ENCODE data around the gene EXOC4.

EXOC4 gene

DNA sequence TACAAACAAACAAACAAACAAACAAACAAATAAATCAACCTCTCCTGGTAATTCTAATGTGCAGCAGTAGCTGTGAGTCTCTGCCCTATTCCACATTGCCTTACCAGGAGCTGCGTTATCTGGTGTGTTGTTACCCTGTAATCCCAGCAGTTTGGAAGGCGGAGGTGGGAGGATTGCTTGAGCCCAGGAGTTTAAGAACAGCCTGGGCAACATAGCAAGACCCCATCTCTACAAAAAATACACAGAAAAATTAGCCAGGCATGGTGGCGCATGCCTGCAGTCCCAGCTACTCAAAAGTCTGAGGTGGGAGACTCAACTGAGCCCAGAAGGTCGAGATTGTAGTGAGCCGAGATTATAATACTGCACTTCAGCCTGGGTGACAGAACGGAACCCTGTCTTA, 192.7 kb downstream of the EXOC4 start:
- no peak for TF ChIP-seq EZH2phosphoT487 (IDR thresholded peaks at IDR 0.05; ENCODE audit: borderline replicate concordance, low read length)
- TF ChIP-seq, protein P1, sequence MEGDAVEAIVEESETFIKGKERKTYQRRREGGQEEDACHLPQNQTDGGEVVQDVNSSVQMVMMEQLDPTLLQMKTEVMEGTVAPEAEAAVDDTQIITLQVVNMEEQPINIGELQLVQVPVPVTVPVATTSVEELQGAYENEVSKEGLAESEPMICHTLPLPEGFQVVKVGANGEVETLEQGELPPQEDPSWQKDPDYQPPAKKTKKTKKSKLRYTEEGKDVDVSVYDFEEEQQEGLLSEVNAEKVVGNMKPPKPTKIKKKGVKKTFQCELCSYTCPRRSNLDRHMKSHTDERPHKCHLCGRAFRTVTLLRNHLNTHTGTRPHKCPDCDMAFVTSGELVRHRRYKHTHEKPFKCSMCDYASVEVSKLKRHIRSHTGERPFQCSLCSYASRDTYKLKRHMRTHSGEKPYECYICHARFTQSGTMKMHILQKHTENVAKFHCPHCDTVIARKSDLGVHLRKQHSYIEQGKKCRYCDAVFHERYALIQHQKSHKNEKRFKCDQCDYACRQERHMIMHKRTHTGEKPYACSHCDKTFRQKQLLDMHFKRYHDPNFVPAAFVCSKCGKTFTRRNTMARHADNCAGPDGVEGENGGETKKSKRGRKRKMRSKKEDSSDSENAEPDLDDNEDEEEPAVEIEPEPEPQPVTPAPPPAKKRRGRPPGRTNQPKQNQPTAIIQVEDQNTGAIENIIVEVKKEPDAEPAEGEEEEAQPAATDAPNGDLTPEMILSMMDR (IDR thresholded peaks at IDR 0.05; ENCODE audit: low read depth, low read length, poor library complexity, severe bottlenecking), result no peak
- no peaks in the 10 kb centered on the region for H3K9me3 ChIP-seq (ENCODE audit: control insufficient read depth, insufficient read depth, low read length)
- no peaks in the 10 kb centered on the region for H3K79me2 ChIP-seq (ENCODE audit: control insufficient read depth, low read length)

DNA sequence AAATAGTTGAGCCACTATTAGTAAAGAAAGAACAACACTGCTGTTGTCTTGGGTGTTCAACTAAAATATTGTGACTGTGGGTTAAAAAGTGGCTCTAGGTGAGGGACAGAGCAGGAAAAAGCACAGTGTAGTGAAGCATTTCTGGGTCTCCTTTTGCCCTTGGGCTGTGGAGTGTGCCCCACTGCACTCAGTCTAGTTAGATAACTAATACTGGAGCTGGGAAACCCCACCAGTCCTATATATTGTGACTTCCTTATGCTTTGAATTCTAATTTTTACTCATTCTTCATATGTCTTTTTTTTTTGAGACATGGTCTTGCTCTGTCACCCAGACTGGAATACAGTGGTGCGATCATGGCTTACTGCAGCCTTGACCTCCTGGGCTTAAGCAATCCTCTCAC, 195.1 kb downstream of the EXOC4 start:
- Histone ChIP-seq H3K4me2 (ENCODE audit: low read length) (no peak overlapping the region), H3F3A (ENCODE audit: control insufficient read depth, insufficient read depth) (no peaks in the 10 kb centered on the region), H3K36me3 (ENCODE audit: control insufficient read depth, low read length) (no peaks in the 10 kb centered on the region), H3K9me3 (ENCODE audit: control insufficient read depth, insufficient read depth, low read length) (no peaks in the 10 kb centered on the region), H3K4me3 (ENCODE audit: low read length) (no peak overlapping the region), H3K27ac (ENCODE audit: low read depth, low read length) (no peak overlapping the region), H4K20me1 (ENCODE audit: control insufficient read depth, insufficient read depth, low read depth, low read length) (no peaks in the 10 kb centered on the region), H3K9me2 (replicated peaks; ENCODE audit: control insufficient read depth, low read length) (no peaks in the 10 kb centered on the region), H3K4me1 (ENCODE audit: control insufficient read depth, low read length) (no peaks in the 10 kb centered on the region), H3K27me3 (ENCODE audit: control insufficient read depth, low read length) (no peaks in the 10 kb centered on the region), H3K79me2 (ENCODE audit: control insufficient read depth, low read length) (no peaks in the 10 kb centered on the region)
- TF ChIP-seq EZH2phosphoT487 (IDR thresholded peaks at IDR 0.05; ENCODE audit: borderline replicate concordance, low read length), result no peak
- TF ChIP-seq, protein P1 (IDR thresholded peaks at IDR 0.05; ENCODE audit: low read depth, low read length, poor library complexity, severe bottlenecking), result no peak

More for the DNA sequence above, 192.7 kb downstream of the EXOC4 start:
- no peak overlapping the region for H3K4me2 ChIP-seq (ENCODE audit: low read length)
- no peaks in the 10 kb centered on the region for H4K20me1 ChIP-seq (ENCODE audit: control insufficient read depth, insufficient read depth, low read depth, low read length)
- H3K27ac ChIP-seq (ENCODE audit: low read depth, low read length), result no peak overlapping the region
- no peaks in the 10 kb centered on the region; the same call in 1 of the 2 replicates for H3K9me2 ChIP-seq (replicated peaks; ENCODE audit: control insufficient read depth, low read length)
- no peaks in the 10 kb centered on the region for H3K4me1 ChIP-seq (ENCODE audit: control insufficient read depth, low read length)
- H3F3A ChIP-seq (ENCODE audit: control insufficient read depth, insufficient read depth), result no peaks in the 10 kb centered on the region
- no peaks in the 10 kb centered on the region for H3K27me3 ChIP-seq (ENCODE audit: control insufficient read depth, low read length)
- H3K4me3 ChIP-seq (ENCODE audit: low read length), result no peak overlapping the region
- no peaks in the 10 kb centered on the region for H3K36me3 ChIP-seq (ENCODE audit: control insufficient read depth, low read length)

DNA sequence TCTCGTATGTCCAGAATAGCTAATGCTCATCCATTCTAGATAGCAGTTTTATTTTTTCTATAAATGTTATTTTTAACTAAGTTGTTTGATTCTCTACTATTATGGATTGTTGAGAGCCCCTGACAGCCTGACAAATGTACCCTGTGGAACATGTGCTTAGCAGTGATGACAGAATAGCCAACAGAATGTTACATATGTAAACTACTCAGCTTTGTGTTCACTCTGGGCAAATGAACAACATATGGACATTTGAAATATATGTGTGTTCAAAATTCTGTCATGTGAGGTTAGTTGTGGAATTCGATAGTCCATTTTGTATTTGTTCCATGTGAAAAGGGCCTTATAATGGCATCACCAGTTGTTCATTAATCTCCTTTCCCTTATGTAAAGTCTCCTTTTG, 199.7 kb downstream of the EXOC4 start:
- TF ChIP-seq EZH2phosphoT487 (IDR thresholded peaks at IDR 0.05; ENCODE audit: borderline replicate concordance, low read length), result no peak
- no peaks in the 10 kb centered on the region for H3F3A ChIP-seq (ENCODE audit: control insufficient read depth, insufficient read depth)
- no peaks in the 10 kb centered on the region for H3K9me2 ChIP-seq (replicated peaks; ENCODE audit: control insufficient read depth, low read length)
- H3K27me3 ChIP-seq (ENCODE audit: control insufficient read depth, low read length), result no peaks in the 10 kb centered on the region
- no peaks in the 10 kb centered on the region for H3K9me3 ChIP-seq (ENCODE audit: control insufficient read depth, insufficient read depth, low read length)
- H3K36me3 ChIP-seq (ENCODE audit: control insufficient read depth, low read length), result no peaks in the 10 kb centered on the region
- no peaks in the 10 kb centered on the region for H3K4me1 ChIP-seq (ENCODE audit: control insufficient read depth, low read length)
- no peak overlapping the region for H3K27ac ChIP-seq (ENCODE audit: low read depth, low read length)
- no peak overlapping the region for H3K4me2 ChIP-seq (ENCODE audit: low read length)
- no peaks in the 10 kb centered on the region for H4K20me1 ChIP-seq (ENCODE audit: control insufficient read depth, insufficient read depth, low read depth, low read length)
- H3K79me2 ChIP-seq (ENCODE audit: control insufficient read depth, low read length), result no peaks in the 10 kb centered on the region
- no peak overlapping the region for H3K4me3 ChIP-seq (ENCODE audit: low read length)

DNA sequence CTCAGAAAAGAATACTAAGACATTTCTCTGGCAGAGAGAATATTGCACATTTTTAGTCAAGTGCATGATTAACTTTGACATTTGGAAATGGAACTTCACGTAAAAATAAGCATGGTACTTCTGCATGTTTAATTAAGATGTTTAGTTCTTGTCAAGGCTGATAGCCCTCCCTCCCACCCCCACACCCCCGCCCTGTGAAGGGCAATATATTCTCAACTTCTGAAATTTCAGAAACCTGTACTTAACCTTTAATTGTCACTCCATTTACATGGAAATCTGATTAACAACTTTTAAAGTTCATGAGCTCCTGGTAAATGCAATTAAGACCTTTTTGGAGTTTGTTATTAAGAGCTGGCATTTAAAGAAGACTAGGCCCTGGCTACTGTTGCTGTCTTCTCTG, 205.8 kb downstream of the EXOC4 start:
- H3K9me3 ChIP-seq (ENCODE audit: control insufficient read depth, insufficient read depth, low read length), result no peaks in the 10 kb centered on the region
- H3K27me3 ChIP-seq (ENCODE audit: control insufficient read depth, low read length), result no peaks in the 10 kb centered on the region
- no peaks in the 10 kb centered on the region for H3F3A ChIP-seq (ENCODE audit: control insufficient read depth, insufficient read depth)
- H3K4me1 ChIP-seq (ENCODE audit: control insufficient read depth, low read length), result no peaks in the 10 kb centered on the region
- H3K4me2 ChIP-seq (ENCODE audit: low read length), result no peak overlapping the region
- H3K27ac ChIP-seq (ENCODE audit: low read depth, low read length), result no peak overlapping the region
- H3K4me3 ChIP-seq (ENCODE audit: low read length), result no peak overlapping the region
- H3K36me3 ChIP-seq (ENCODE audit: control insufficient read depth, low read length), result no peaks in the 10 kb centered on the region
- TF ChIP-seq, protein P1 (IDR thresholded peaks at IDR 0.05; ENCODE audit: low read depth, low read length, poor library complexity, severe bottlenecking), result no peak
- TF ChIP-seq EZH2phosphoT487 (IDR thresholded peaks at IDR 0.05; ENCODE audit: borderline replicate concordance, low read length), result no peak
- H4K20me1 ChIP-seq (ENCODE audit: control insufficient read depth, insufficient read depth, low read depth, low read length), result no peaks in the 10 kb centered on the region
- H3K79me2 ChIP-seq (ENCODE audit: control insufficient read depth, low read length), result no peaks in the 10 kb centered on the region
- no peaks in the 10 kb centered on the region for H3K9me2 ChIP-seq (replicated peaks; ENCODE audit: control insufficient read depth, low read length)

Measured in DOHH2 (cell line).